Natural killer cell (primary cell): ENCODE results near the gene DOP1A. TPM values are rescaled to one million over a fixed set of nuclear protein-coding genes. Genes with fewer than 3 reads are reported as not detected.

Experiments
- ATAC-seq, 3 donors: fragments of 150-1000 bp in 2 of 3; fragments of 200-7000 bp in 1 of 3; cut with Tn5 transposase; 1 replicate in 1 of 3; 2 replicates in 2 of 3; pipeline ENCODE4 v1.10.0; 2021; ENCODE audit warnings: mild to moderate bottlenecking in 2 of 3, moderate library complexity in 2 of 3
- DNase-seq, 2 donors: peaks; one replicate each; pipeline versions ENCODE4 v3.0.0 to v3.0.0-alpha.2; 2013 to 2021; ENCODE audit warnings: mixed read lengths in 1 of 2
- H3K27ac ChIP-seq: one replicate; pipeline ENCODE4 v1.5.1; 2013; ENCODE audit warnings: mild to moderate bottlenecking, low read length
- H3K27me3 ChIP-seq: one replicate; pipeline ENCODE4 v1.6.1; 2013; ENCODE audit warnings: low read length; ENCODE audit not compliant: control insufficient read depth, insufficient read depth
- H3K36me3 ChIP-seq: one replicate; pipeline ENCODE4 v1.6.1; 2013; ENCODE audit warnings: low read length; ENCODE audit not compliant: control insufficient read depth, insufficient read depth
- H3K4me1 ChIP-seq: one replicate; pipeline ENCODE4 v1.6.1; 2013; ENCODE audit warnings: low read length; ENCODE audit not compliant: control insufficient read depth, insufficient read depth
- H3K4me3 ChIP-seq: one replicate; pipeline ENCODE4 v1.5.1; 2013; ENCODE audit warnings: low read length
- H3K9me3 ChIP-seq: one replicate; pipeline ENCODE4 v1.6.1; 2013; ENCODE audit warnings: low read length; ENCODE audit not compliant: control insufficient read depth, insufficient read depth
- H3K27ac Mint-ChIP-seq, 2 donors: one replicate each; pipeline ENCODE4 v1.8.0; 2022; ENCODE audit warnings: mild to moderate bottlenecking in 2 of 2, mixed read lengths in 2 of 2, moderate library complexity in 1 of 2
- H3K27me3 Mint-ChIP-seq, 2 donors: one replicate each; pipeline ENCODE4 v1.8.0; 2022; ENCODE audit warnings: low read depth in 2 of 2, mixed read lengths in 2 of 2
- H3K36me3 Mint-ChIP-seq: one replicate; pipeline ENCODE4 v1.8.0; 2022; ENCODE audit warnings: mixed read lengths
- H3K4me1 Mint-ChIP-seq, 2 donors: one replicate each; pipeline ENCODE4 v1.8.0; 2022; ENCODE audit warnings: mixed read lengths in 2 of 2
- H3K4me3 Mint-ChIP-seq: one replicate; pipeline ENCODE4 v1.8.0; 2022; ENCODE audit warnings: mild to moderate bottlenecking, moderate library complexity, mixed read lengths
- H3K9me3 Mint-ChIP-seq, 2 donors: one replicate each; pipeline ENCODE4 v1.8.0; 2022; ENCODE audit warnings: mixed read lengths in 2 of 2
- CTCF ChIP-seq: fragments of 200-600 bp; IDR thresholded peaks from one replicate; pipeline ENCODE4 v1.8.0; 2022; ENCODE audit warnings: antibody characterized with exemption
- WGBS: methylation state at CpG from one replicate; pipeline ENCODE4 v1.1.7; 2013; ENCODE audit warnings: missing lambda C conversion rate; ENCODE audit not compliant: insufficient coverage; 5-methylcytosine and 5-hydroxymethylcytosine counted together
- intact Hi-C: fragments of 100-400 bp; cut with micrococcal nuclease; formaldehyde crosslinking; loops from one replicate; pipeline ENCODE4 v1.14.2; 2022
- total RNA-seq, 4 donors: library from RNA; stranded (reverse); fragments of 120-200 nt in 1 of 4; gene quantifications; one replicate each; pipeline versions ENCODE4 v1.2.3 to v1.2.4, GENCODE V29; 2013 to 2022

The DOP1A gene
- total RNA-seq, 3 donors from 2014 or later (not counting 1 experiment from before 2014, with no cell fraction given) = 23.5 to 36.7 (median 30.1) TPM

- Histone ChIP-seq H3K36me3 (no peaks in the 10 kb centered on the region), H3K4me3 (no peak overlapping the region), H3K4me1 (no peaks in the 10 kb centered on the region), H3K9me3 (no peaks in the 10 kb centered on the region), H3K27ac (no peak overlapping the region), H3K27me3 (no peaks in the 10 kb centered on the region)
- H3K27me3 Mint-ChIP-seq = peaks cover 5 to 7% of the 10 kb centered on the region in 2 donors
- 95% methylated on average over 2 of the region's 4 CpGs for WGBS
- ATAC-seq (no peak), DNase-seq (no peak)
- H3K27ac Mint-ChIP-seq = no peak overlapping the region
- H3K4me1 Mint-ChIP-seq = no peaks in the 10 kb centered on the region
- H3K9me3 Mint-ChIP-seq = no peaks in the 10 kb centered on the region
- intact Hi-C loops = no loop called here
- no peak for TF ChIP-seq CTCF
- H3K4me3 Mint-ChIP-seq = no peak overlapping the region
- no peaks in the 10 kb centered on the region for H3K36me3 Mint-ChIP-seq
Measured at GRCh38 chr6:83202031-83202430, 134.6 kb downstream of the DOP1A start.

- Histone ChIP-seq H3K4me1 (no peaks in the 10 kb centered on the region), H3K36me3 (no peaks in the 10 kb centered on the region), H3K27me3 (no peaks in the 10 kb centered on the region), H3K4me3 (no peak overlapping the region), H3K27ac (no peak overlapping the region), H3K9me3 (no peaks in the 10 kb centered on the region)
- no peaks in the 10 kb centered on the region for H3K36me3 Mint-ChIP-seq
- 35% methylated on average over 6 of the region's 7 CpGs for WGBS
- peak; percentile 62 for TF ChIP-seq CTCF
- peaks cover 15 to 16% of the 10 kb centered on the region in 2 donors for H3K27me3 Mint-ChIP-seq
- no peaks in the 10 kb centered on the region for H3K9me3 Mint-ChIP-seq
- ATAC-seq = peak; percentile 86 to 97 (median 96)
- peaks cover 0 to 4% of the 10 kb centered on the region in 2 donors for H3K4me1 Mint-ChIP-seq
- intact Hi-C loops = loop anchor here (5.0 kb wide), 1 partner anchor 148 kb away; the partner anchor contains the start of genes DOP1A and UBE3D
- no peak overlapping the region for H3K27ac Mint-ChIP-seq
- DNase-seq = peak in 1 of 2 donors; percentile 75
- no peak overlapping the region for H3K4me3 Mint-ChIP-seq
Measured at GRCh38 chr6:83215131-83216047, 147.9 kb downstream of the DOP1A start.

- H3K4me1 ChIP-seq = no peaks in the 10 kb centered on the region
- Mint-ChIP-seq H3K27me3 (peaks cover 15 to 19% of the 10 kb centered on the region in 2 donors), H3K4me3 (no peak overlapping the region), H3K4me1 (peaks cover 0 to 4% of the 10 kb centered on the region in 2 donors), H3K27ac (no peak overlapping the region), H3K36me3 (no peaks in the 10 kb centered on the region), H3K9me3 (no peaks in the 10 kb centered on the region)
- no peak overlapping the region for H3K27ac ChIP-seq
- no peaks in the 10 kb centered on the region for H3K9me3 ChIP-seq
- no peak for DNase-seq
- no peak for ATAC-seq
- no peaks in the 10 kb centered on the region for H3K27me3 ChIP-seq
- H3K4me3 ChIP-seq = no peak overlapping the region
- intact Hi-C loops = loop anchor here (5.0 kb wide), 1 partner anchor 150 kb away; the partner anchor contains the start of genes DOP1A and UBE3D
- TF ChIP-seq CTCF = no peak
- no peaks in the 10 kb centered on the region for H3K36me3 ChIP-seq
Measured at GRCh38 chr6:83216806-83217205, 149.3 kb downstream of the DOP1A start.

Other genes with a start within 250 kb of the DOP1A start
- 1 to 10 TPM; 6.6 to 7.9 (median 7.2) TPM for gene UBE3D, start 1.8 kb upstream of the DOP1A start, total RNA-seq
- 10 to 100 TPM; 16.6 to 26.4 (median 17.2) TPM for gene PGM3, start 125.6 kb downstream of the DOP1A start, total RNA-seq
- 1 to 10 TPM in 1 of 3 donors, under 1 TPM in 2; 0.86 to 1.1 (median 0.93) TPM for gene RWDD2A, start 125.7 kb downstream of the DOP1A start, total RNA-seq